H1 (cell line): ENCODE measurements around the gene PDE4B. TPM values are rescaled to one million over a fixed set of nuclear protein-coding genes. Genes with fewer than 3 reads are reported as not detected.

Source experiments
- GABPA ChIP-seq: IDR thresholded peaks from 2 replicates; pipeline ENCODE4 v1.6.1; 2011; ENCODE audit warnings: mild to moderate bottlenecking, low read length, moderate library complexity, borderline replicate concordance; ENCODE audit not compliant: insufficient read depth
- SIX5 ChIP-seq: IDR thresholded peaks from 2 replicates; pipeline ENCODE4 v1.6.1; 2011; ENCODE audit warnings: mild to moderate bottlenecking, low read depth, low read length
- polyA plus RNA-seq, 7 experiments: library from polyadenylated mRNA; depleted of rRNA in 3 of 7; stranded (reverse) in 5 of 7; unstranded in 2 of 7; fragments of >200 nt in 5 of 7; fragments of 200-250 nt in 2 of 7; gene quantifications; 1 replicate in 5 of 7; 2 replicates in 1 of 7; 4 replicates in 1 of 7; pipeline versions ENCODE4 v1.2.1 to v1.2.3, GENCODE V29; 2011 to 2013; ENCODE audit warnings: missing spikeins in 2 of 7, mixed read lengths in 2 of 7
- total RNA-seq: library from RNA; stranded (reverse); fragmentation: NEBNext Ultra II Directional; extraction: Animal tissue kit (Norgen Biotek cat#: 25700); gene quantifications from 2 replicates; pipeline ENCODE4 v1.2.1, GENCODE V29; 2021

Gene PDE4B
- total and polyA plus RNA-seq, 2 of the 8 experiments (the other 6 are each of a cell fraction or from before 2014, with no cell fraction given), result 5.0 to 15.1 TPM

DNA sequence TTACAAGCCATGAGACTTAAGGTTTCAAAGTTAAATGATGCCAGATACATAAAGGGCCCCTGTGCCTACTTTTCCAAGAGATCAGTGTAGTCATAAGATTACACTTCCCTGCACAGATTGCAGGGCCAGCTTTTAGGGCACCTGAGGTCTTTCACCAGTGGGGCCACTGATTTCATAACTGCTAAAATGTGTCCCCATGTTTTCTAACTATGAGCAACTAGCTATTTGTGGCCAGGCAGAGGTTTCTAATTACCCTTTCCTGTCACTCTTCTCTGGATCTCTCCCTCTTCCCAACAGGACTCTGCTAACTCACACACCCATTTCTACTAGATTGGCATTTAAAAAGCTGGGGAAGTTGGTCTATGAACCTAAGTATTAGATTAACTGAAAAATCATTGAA, 534.2 kb downstream of the PDE4B start (continued):
- TF ChIP-seq SIX5 (no peak), GABPA (no peak)
